Left hindlimb (tissue), 1 donor: ENCODE results near the gene HOXC9.

Experiments used
- DNase-seq: peaks from one replicate; pipeline ENCODE4 v3.0.0-alpha.2; 2018

The HOXC9 gene

DNA sequence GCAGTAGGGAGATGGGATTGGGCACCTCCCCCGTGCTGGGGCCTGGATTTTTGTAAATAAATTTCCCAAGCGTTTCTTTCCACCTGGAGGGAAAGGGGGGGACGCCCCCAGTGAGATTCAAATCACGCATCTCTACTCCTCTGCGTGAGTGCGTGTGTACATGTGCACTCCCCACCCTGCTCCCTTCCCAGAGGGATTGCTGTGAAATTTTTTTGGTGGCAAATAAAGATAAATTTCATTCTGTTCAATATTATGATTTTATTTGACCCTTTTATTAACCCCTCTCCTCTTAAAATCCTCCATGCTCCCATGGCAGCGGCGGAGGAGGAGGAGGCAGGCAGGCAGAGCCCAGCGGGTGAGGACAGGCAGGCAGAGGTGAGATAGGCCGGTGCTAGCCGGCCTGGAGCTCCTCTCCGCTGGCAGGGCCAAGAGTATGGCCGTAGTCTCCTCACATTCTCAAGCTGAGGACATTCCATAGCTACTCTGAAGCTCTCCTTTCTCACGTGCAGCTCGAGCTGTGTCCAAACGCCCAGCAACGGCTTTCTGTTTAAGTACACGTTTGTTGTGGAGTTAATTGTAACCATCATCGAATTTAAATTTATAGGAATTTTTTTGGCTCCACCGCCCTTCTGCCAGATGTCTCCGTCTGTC, 23.7 kb upstream of the HOXC9 start:
- DNase-seq: peak; percentile 79

- no peak for DNase-seq
Observed at GRCh38 chr12:53976823-53977595, 23.0 kb upstream of the HOXC9 start.

- no peak for DNase-seq
Observed at GRCh38 chr12:53977596-53978445, 22.1 kb upstream of the HOXC9 start.

- DNase-seq: peak; percentile 61
Observed at GRCh38 chr12:53978477-53979356, 21.2 kb upstream of the HOXC9 start.

- DNase-seq: peak; percentile 59
Observed at GRCh38 chr12:53980104-53980801, 19.7 kb upstream of the HOXC9 start.

- DNase-seq: peak; percentile 46
Observed at GRCh38 chr12:53980802-53981496, 19.0 kb upstream of the HOXC9 start.

DNA sequence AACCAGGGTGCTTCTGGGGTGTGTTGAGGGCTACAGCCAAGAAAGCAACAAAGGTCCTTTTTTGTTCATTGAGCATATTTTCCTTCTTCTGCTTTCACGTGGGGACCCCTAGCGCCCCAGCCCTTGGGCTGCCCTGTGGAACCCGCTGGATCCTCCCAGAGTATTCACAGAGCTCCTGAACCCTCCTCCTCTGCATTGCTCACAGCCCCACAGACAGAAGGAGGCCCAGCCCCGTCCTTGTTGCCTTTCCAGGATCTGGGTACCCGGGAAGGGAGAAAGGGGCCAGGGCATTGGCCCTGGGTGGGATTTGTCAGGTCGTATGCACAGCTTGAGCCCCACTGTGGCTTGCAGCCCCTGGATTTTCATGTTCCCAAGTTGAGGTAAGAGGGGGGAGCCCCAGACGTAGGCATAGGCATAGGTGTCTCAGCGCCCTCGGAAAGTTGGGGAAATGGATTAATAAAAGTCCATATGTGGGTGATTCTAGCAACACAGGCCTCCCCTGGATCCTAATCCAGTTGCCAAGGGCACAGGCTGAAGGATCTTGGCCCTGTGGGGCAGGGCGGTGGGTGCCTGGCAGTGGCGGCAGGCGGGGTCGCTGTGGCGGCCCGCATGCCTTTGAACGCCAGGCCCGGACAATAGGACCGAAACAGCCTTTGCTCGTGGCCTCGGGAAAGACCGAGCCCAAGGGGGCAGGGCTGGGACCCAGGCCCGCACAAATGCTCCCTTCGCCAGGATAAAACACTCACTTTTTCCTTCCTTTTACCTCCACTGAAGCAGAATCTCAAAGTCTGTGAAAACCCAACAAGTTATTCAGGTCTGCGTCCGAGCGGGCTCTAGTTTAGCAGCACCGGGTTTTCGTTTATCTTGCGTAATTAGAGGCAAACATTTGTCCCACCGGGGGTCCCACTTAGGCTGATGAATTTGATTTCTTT, 18.1 kb upstream of the HOXC9 start:
- DNase-seq: peak; percentile 62

- DNase-seq: peak; percentile 50
Observed at GRCh38 chr12:53982648-53983567, 17.1 kb upstream of the HOXC9 start.

GRCh38 chr12:53983568-53983949, 16.4 kb upstream of the HOXC9 start:
- DNase-seq: no peak

GRCh38 chr12:53983950-53984572, 15.9 kb upstream of the HOXC9 start:
- no peak for DNase-seq

GRCh38 chr12:53984901-53985691, 14.9 kb upstream of the HOXC9 start, which contains the start of gene HOXC10:
TSS of gene HOXC10 (plus strand) at chr12:53985146. CDS start at chr12:53985260, 114 bp downstream.
- peak; percentile 98 for DNase-seq

DNA sequence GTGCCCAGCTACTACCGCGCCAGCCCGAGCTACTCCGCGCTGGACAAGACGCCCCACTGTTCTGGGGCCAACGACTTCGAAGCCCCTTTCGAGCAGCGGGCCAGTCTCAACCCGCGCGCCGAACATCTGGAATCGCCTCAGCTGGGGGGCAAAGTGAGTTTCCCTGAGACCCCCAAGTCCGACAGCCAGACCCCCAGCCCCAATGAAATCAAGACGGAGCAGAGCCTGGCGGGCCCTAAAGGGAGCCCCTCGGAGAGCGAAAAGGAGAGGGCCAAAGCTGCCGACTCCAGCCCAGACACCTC, 14.3 kb upstream of the HOXC9 start:
- no peak for DNase-seq

DNA sequence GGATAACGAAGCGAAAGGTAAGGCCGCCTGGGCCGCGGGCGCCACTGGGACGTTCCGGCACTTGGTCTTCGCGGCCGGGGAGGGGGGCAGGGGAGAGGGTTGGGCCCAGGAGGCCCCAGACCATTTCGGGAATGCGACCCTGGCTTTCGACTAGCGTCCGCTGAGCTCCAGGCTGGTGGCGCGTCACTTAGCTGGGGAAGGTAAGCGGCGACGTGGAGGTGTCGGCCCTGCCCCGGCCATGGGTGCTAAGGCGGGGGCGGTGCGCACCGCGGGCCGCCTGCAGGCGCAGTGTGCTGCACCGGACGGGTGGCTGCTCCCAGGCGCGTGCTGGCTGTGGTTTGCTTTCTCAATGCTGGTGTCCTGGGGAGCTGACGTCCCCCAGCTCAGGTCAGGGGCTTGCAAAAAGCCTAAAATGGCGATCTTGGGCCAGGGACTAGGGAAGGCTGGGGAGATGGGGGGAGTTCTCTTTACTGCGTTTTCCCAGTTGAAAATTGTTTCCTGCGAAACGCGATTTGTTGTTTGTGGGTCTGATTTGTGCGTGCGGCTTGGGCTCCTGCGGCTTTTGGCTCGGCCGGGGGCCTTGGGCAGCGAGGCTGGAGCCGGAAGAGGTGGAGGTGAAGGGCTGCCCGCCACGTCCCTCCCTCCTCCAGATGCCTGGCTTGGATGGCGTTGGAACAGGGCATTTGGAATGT, 13.8 kb upstream of the HOXC9 start:
- DNase-seq: no peak

DNA sequence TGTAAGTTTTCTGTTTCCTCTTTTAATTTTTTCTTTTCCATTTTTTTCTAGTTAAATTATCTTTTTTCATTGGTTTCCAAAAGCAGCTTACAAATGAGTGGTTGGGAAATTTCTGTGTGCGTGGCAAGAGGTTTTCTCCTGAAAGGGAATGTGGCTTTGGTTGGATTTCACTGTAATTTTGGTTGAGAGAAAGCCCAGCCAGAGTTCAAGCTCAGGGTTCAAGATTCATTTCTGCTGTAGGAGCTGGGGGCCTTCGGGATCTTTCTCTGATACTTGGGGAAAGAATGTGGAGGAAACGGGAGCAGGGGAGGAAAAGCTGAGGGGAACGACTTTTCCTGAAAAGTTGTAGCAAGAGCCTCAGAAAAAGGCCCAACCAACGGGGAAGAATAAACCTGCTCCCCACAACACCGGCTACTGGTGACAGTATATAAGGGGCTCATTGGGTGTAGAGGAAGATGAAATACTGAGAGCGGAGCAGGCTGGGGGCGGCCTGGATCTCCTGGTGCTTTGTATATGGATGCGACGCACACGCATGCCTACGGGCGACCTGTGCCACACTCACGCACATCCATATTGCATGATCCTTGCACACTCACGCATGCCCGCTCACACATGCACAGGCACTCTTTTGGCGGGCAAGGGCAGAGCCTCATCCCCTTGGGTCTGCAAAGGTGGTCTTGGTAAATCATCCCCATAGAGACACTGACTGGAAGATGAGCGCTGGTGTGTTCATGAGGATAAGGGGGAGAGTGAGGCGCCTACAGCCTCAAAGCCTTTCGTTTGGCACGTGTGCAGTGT, 13.1 kb upstream of the HOXC9 start:
- no peak for DNase-seq

DNA sequence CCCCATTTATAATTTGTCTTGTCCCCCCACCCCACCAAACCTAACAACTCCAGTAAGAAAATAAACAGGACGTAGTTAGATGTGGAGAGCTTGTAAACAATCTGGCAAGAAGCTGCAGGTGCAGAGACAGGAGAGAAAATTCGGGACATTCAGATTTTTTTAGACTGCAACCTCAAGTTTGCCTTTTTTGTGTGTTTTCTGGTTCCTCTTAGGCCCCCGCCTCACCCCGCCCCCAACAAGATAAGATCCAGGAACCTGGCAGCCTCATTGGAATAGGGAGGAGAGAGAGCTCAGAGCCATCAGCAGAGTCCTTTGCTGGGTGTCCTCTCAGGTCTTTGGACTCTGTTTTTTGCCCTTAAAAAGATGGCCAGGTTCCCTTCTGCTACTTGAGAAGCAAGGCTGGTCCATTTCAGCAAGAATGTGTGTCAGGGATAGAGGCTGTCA, 12.2 kb upstream of the HOXC9 start:
- no peak for DNase-seq
